HEK293T (cell line): Measurements from ENCODE around the gene STK25.

ENCODE experiments used
- ELF4 ChIP-seq: fragments of 450-650 bp; IDR thresholded peaks from 2 replicates; pipeline ENCODE4 v1.6.1; 2017; ENCODE audit warnings: antibody characterized with exemption
- FOXA1 ChIP-seq: fragments of 450-650 bp; IDR thresholded peaks from 2 replicates; pipeline ENCODE4 v1.6.1; 2016; ENCODE audit warnings: mild to moderate bottlenecking
- FOXK2 ChIP-seq: fragments of 450-650 bp; IDR thresholded peaks from 2 replicates; pipeline ENCODE4 v1.6.1; 2016; ENCODE audit warnings: mild to moderate bottlenecking
- FOXM1 ChIP-seq: fragments of 450-650 bp; IDR thresholded peaks from 2 replicates; pipeline ENCODE4 v1.6.1; 2017; ENCODE audit warnings: mild to moderate bottlenecking, borderline replicate concordance
- L3MBTL2 ChIP-seq: fragments of 450-650 bp; conservative IDR thresholded peaks from 2 replicates; pipeline ENCODE4 v1.6.1; 2016; ENCODE audit warnings: mild to moderate bottlenecking
- LEF1 ChIP-seq: fragments of 450-650 bp; IDR thresholded peaks from 2 replicates; pipeline ENCODE4 v1.6.1; 2017; ENCODE audit warnings: mild to moderate bottlenecking, borderline replicate concordance
- NFRKB ChIP-seq: fragments of 450-650 bp; IDR thresholded peaks from 2 replicates; pipeline ENCODE4 v1.6.1; 2016; ENCODE audit warnings: mild to moderate bottlenecking, moderate library complexity
- SUZ12 ChIP-seq: fragments of 450-650 bp; IDR thresholded peaks from 2 replicates; pipeline ENCODE4 v1.6.1; 2016; ENCODE audit warnings: mild to moderate bottlenecking

GRCh38 chr2:241530571-241530970 is 22.2 kb upstream of the STK25 start:
- TF ChIP-seq SUZ12 (no peak), FOXM1 (no peak), L3MBTL2 (no peak), NFRKB (no peak), FOXA1 (no peak), ELF4 (no peak), LEF1 (no peak), FOXK2 (no peak)
